ENCODE data around the gene HMCN2. TPM values are rescaled to one million over a fixed set of nuclear protein-coding genes. Genes with fewer than 3 reads are reported as not detected.

Gene HMCN2
- total RNA-seq, 1 donor from 2014 or later, result 0.15 TPM

GRCh38 chr9:130429831-130430230, 164.3 kb downstream of the HMCN2 start:
- H3K9me3 ChIP-seq (ENCODE audit: low read depth), result no peaks in the 10 kb centered on the region
- H2AFZ ChIP-seq (replicated peaks), result no peak overlapping the region
- H3K36me3 ChIP-seq, result no peaks in the 10 kb centered on the region
- H3K9me3 Mint-ChIP-seq, result no peaks in the 10 kb centered on the region
- no peak overlapping the region for H3K4me3 Mint-ChIP-seq
- H3K4me3 ChIP-seq, result no peak overlapping the region
- H3K79me2 ChIP-seq (ENCODE audit: low read depth), result no peaks in the 10 kb centered on the region
- H3K27ac ChIP-seq, result no peak overlapping the region
- no peak overlapping the region for H3K27ac Mint-ChIP-seq
- H3F3A ChIP-seq (ENCODE audit: low read depth), result no peaks in the 10 kb centered on the region
- no peaks in the 10 kb centered on the region for H4K20me1 ChIP-seq (ENCODE audit: low read depth)
- no peak for DNase-seq (ENCODE audit: low spot score)
- peaks cover 18% of the 10 kb centered on the region for H3K4me1 Mint-ChIP-seq
- peaks cover 25% of the 10 kb centered on the region for H3K27me3 Mint-ChIP-seq (ENCODE audit: insufficient read depth, low read depth)
- TF ChIP-seq EZH2 (IDR thresholded peaks at IDR 0.05) (no peak), EZH2phosphoT487 (IDR thresholded peaks at IDR 0.05) (no peak), CTCF (IDR thresholded peaks at IDR 0.05) (no peak)
- H3K9ac ChIP-seq, result no peak overlapping the region
- H3K4me1 ChIP-seq, result peaks cover 18% of the 10 kb centered on the region
- H3K27me3 ChIP-seq, result peaks cover 31% of the 10 kb centered on the region
- H3K4me2 ChIP-seq, result no peak overlapping the region
- H3K36me3 Mint-ChIP-seq, result no peaks in the 10 kb centered on the region

- Mint-ChIP-seq H3K9me3 (no peaks in the 10 kb centered on the region), H3K36me3 (no peaks in the 10 kb centered on the region), H3K4me1 (peaks cover 18% of the 10 kb centered on the region), H3K4me3 (no peak overlapping the region), H3K27ac (no peak overlapping the region), H3K27me3 (ENCODE audit: insufficient read depth, low read depth) (peaks cover 27% of the 10 kb centered on the region)
- H3K36me3 ChIP-seq, result no peaks in the 10 kb centered on the region
- peaks cover 32% of the 10 kb centered on the region for H3K27me3 ChIP-seq
- H3K27ac ChIP-seq, result no peak overlapping the region
- no peaks in the 10 kb centered on the region for H4K20me1 ChIP-seq (ENCODE audit: low read depth)
- H3K79me2 ChIP-seq (ENCODE audit: low read depth), result no peaks in the 10 kb centered on the region
- H3K9ac ChIP-seq, result no peak overlapping the region
- TF ChIP-seq CTCF (IDR thresholded peaks at IDR 0.05) (no peak), EZH2phosphoT487 (IDR thresholded peaks at IDR 0.05) (no peak), EZH2 (IDR thresholded peaks at IDR 0.05) (no peak)
- DNase-seq (ENCODE audit: low spot score), result no peak
- no peak overlapping the region for H2AFZ ChIP-seq (replicated peaks)
- H3K9me3 ChIP-seq (ENCODE audit: low read depth), result no peaks in the 10 kb centered on the region
- H3K4me2 ChIP-seq, result no peak overlapping the region
- no peak overlapping the region for H3K4me3 ChIP-seq
- no peaks in the 10 kb centered on the region for H3F3A ChIP-seq (ENCODE audit: low read depth)
- H3K4me1 ChIP-seq, result peaks cover 18% of the 10 kb centered on the region
Observed at GRCh38 chr9:130430232-130430631, 164.7 kb downstream of the HMCN2 start.

- Histone ChIP-seq H3K79me2 (ENCODE audit: low read depth) (no peaks in the 10 kb centered on the region), H3K9me3 (ENCODE audit: low read depth) (no peaks in the 10 kb centered on the region), H3K27ac (no peak overlapping the region), H4K20me1 (ENCODE audit: low read depth) (no peaks in the 10 kb centered on the region), H3K36me3 (no peaks in the 10 kb centered on the region), H3K9ac (no peak overlapping the region), H3K4me1 (peaks cover 14% of the 10 kb centered on the region), H3K4me2 (no peak overlapping the region), H3K27me3 (peaks cover 35% of the 10 kb centered on the region), H2AFZ (replicated peaks) (no peak overlapping the region), H3F3A (ENCODE audit: low read depth) (no peaks in the 10 kb centered on the region), H3K4me3 (no peak overlapping the region)
- H3K36me3 Mint-ChIP-seq, result no peaks in the 10 kb centered on the region
- H3K27ac Mint-ChIP-seq, result no peak overlapping the region
- H3K27me3 Mint-ChIP-seq (ENCODE audit: insufficient read depth, low read depth), result peaks cover 26% of the 10 kb centered on the region
- no peaks in the 10 kb centered on the region for H3K9me3 Mint-ChIP-seq
- no peak for DNase-seq (ENCODE audit: low spot score)
- peaks cover 16% of the 10 kb centered on the region for H3K4me1 Mint-ChIP-seq
- TF ChIP-seq EZH2 (IDR thresholded peaks at IDR 0.05) (no peak), EZH2phosphoT487 (IDR thresholded peaks at IDR 0.05) (no peak), CTCF (IDR thresholded peaks at IDR 0.05) (no peak)
- H3K4me3 Mint-ChIP-seq, result no peak overlapping the region
Observed at GRCh38 chr9:130430734-130431535, 165.4 kb downstream of the HMCN2 start.

All from neural progenitor cell (in vitro differentiated cells).